Caco-2 (cell line): ENCODE data around the gene CCDC32. TPM values are rescaled to one million over a fixed set of nuclear protein-coding genes. Genes with fewer than 3 reads are reported as not detected.
"Not testable (repeated sequence)": the region's sequence is repeated elsewhere in the genome, so short reads cannot be mapped to it uniquely, and the experiment has no call there.

Experiments
- BruUV-seq: library from RNA; stranded (reverse); fragments of 400-500 nt; replicated peaks from 2 replicates; lab custom pipeline; 2021; lab: Mats Ljungman, UMichigan
- CTCF ChIA-PET: fragments of 300-600 bp; sonication (Branson Sonifier 250); formaldehyde crosslinking; loops from one replicate; lab custom pipeline; 2022; ENCODE audit warnings: antibody characterized with exemption; lab: Charles Lee
- POLR2A ChIA-PET: fragments of 300-600 bp; sonication (Branson Sonifier 250); formaldehyde crosslinking; loops from one replicate; lab custom pipeline; 2022; ENCODE audit warnings: antibody characterized with exemption; lab: Charles Lee
- DNase-seq, 2 experiments: peaks; one replicate each; pipeline versions ENCODE4 v3.0.0 to v3.0.0-alpha.2; 2020 to 2022
- H3K27me3 ChIP-seq: replicated peaks from 2 replicates; pipeline ENCODE4 v1.6.0; 2011; ENCODE audit warnings: low read length; ENCODE audit not compliant: control insufficient read depth, insufficient read depth
- H3K36me3 ChIP-seq: 2 replicates; pipeline ENCODE4 v1.5.1; 2011; ENCODE audit warnings: low read length; ENCODE audit not compliant: control insufficient read depth, insufficient read depth
- H3K4me1 ChIP-seq: fragments of 250-450 bp; sonication (Bioruptor Pico); 2 replicates; pipeline ENCODE4 v1.5.1; 2020; ENCODE audit warnings: mild to moderate bottlenecking
- H3K4me3 ChIP-seq: 2 replicates; pipeline ENCODE4 v1.5.1; 2011; ENCODE audit warnings: low read depth, mild to moderate bottlenecking, control low read depth, low read length
- H3K9me3 ChIP-seq: fragments of 250-450 bp; sonication (Bioruptor Pico); 2 replicates; pipeline ENCODE4 v1.5.1; 2020; ENCODE audit warnings: mild to moderate bottlenecking, moderate library complexity
- H3K27ac Mint-ChIP-seq: one replicate; pipeline ENCODE4 v1.8.0; 2022; ENCODE audit warnings: mixed read lengths; ENCODE audit not compliant: unreplicated experiment
- H3K27me3 Mint-ChIP-seq: one replicate; pipeline ENCODE4 v1.8.0; 2022; ENCODE audit warnings: mixed read lengths; ENCODE audit not compliant: insufficient read depth, unreplicated experiment
- H3K36me3 Mint-ChIP-seq: one replicate; pipeline ENCODE4 v1.8.0; 2022; ENCODE audit warnings: mild to moderate bottlenecking, mixed read lengths; ENCODE audit not compliant: insufficient read depth, unreplicated experiment
- H3K4me1 Mint-ChIP-seq: one replicate; pipeline ENCODE4 v1.8.0; 2022; ENCODE audit warnings: low read depth, mixed read lengths; ENCODE audit not compliant: unreplicated experiment
- H3K4me3 Mint-ChIP-seq: one replicate; pipeline ENCODE4 v1.8.0; 2022; ENCODE audit warnings: mild to moderate bottlenecking, moderate library complexity, mixed read lengths; ENCODE audit not compliant: unreplicated experiment
- H3K9me3 Mint-ChIP-seq: one replicate; pipeline ENCODE4 v1.8.0; 2022; ENCODE audit warnings: mixed read lengths; ENCODE audit not compliant: unreplicated experiment
- CTCF ChIP-seq, 2 experiments: fragments of 200-600 bp in 1 of 2; IDR thresholded peaks; 1 replicate in 1 of 2; 2 replicates in 1 of 2; pipeline versions ENCODE4 v1.5.1 to v1.8.0; 2011 to 2022; ENCODE audit warnings: antibody characterized with exemption in 1 of 2, control low read depth in 1 of 2, inconsistent platforms in 1 of 2, low read depth in 1 of 2, low read length in 1 of 2, mild to moderate bottlenecking in 1 of 2, moderate library complexity in 1 of 2; ENCODE audit not compliant: insufficient read depth in 1 of 2, severe bottlenecking in 1 of 2, unreplicated experiment in 1 of 2
- intact Hi-C: fragments of 100-400 bp; cut with micrococcal nuclease; formaldehyde crosslinking; loops from one replicate; pipeline ENCODE4 v1.10.0; 2022; ENCODE audit not compliant: unreplicated experiment
- total RNA-seq: library from RNA; stranded (reverse); gene quantifications from 2 replicates; pipeline ENCODE4 v1.2.3, GENCODE V29; 2022

The CCDC32 gene
- total RNA-seq, 1 experiment from 2014 or later = 11.7 TPM

- intact Hi-C loops = no loop called here
- no peak for DNase-seq
- TSS peak; percentile 44 for BruUV-seq
- Histone ChIP-seq H3K9me3 (no peaks in the 10 kb centered on the region), H3K4me1 (0 out of 2 replicates have a peak, but pooled peaks cover 3% of the 10 kb centered on the region), H3K36me3 (no peaks in the 10 kb centered on the region), H3K27me3 (no peaks in the 10 kb centered on the region), H3K4me3 (no peak overlapping the region; the same call in 1 of the 2 replicates)
- H3K36me3 Mint-ChIP-seq = peaks cover 6% of the 10 kb centered on the region
- H3K4me1 Mint-ChIP-seq = peaks cover 7% of the 10 kb centered on the region
- no peak for TF ChIP-seq CTCF (IDR thresholded peaks at IDR 0.05; ENCODE audit: insufficient read depth in 1 of 2, low read depth in 1 of 2, low read length in 1 of 2, severe bottlenecking in 1 of 2, unreplicated experiment in 1 of 2)
- no peaks in the 10 kb centered on the region for H3K27me3 Mint-ChIP-seq
- ChIA-PET CTCF (interaction anchor here (0.7 to 1.4 kb wide), 4 partner anchors 16 to 248 kb away, joined by 3 to 11 read pairs (median 4); partner anchors contain the start of gene CCDC32), POLR2A (interaction anchor here (0.6 to 1.9 kb wide), 5 partner anchors 15 to 164 kb away, joined by 3 to 13 read pairs (median 5); partner anchors contain the start of gene CCDC32)
- peak overlapping the region; percentile 87 for H3K4me3 Mint-ChIP-seq
- no peaks in the 10 kb centered on the region for H3K9me3 Mint-ChIP-seq
- H3K27ac Mint-ChIP-seq = no peak overlapping the region
These were observed 19.3 kb upstream of the CCDC32 start for GRCh38 chr15:40584191-40584590.

GRCh38 chr15:40582726-40583246 is 17.9 kb upstream of the CCDC32 start:
- peaks cover 6% of the 10 kb centered on the region for H3K36me3 Mint-ChIP-seq
- H3K4me3 ChIP-seq = peak overlapping the region; percentile 42
- intact Hi-C loops = loop anchor here (1.0 kb wide), 1 partner anchor 13 kb away; the partner anchor contains the start of gene RPUSD2
- no peaks in the 10 kb centered on the region for H3K36me3 ChIP-seq
- peaks cover 7% of the 10 kb centered on the region for H3K4me1 Mint-ChIP-seq
- H3K9me3 ChIP-seq = no peaks in the 10 kb centered on the region
- peak; percentile 81 to 85 for DNase-seq
- CTCF ChIA-PET = interaction anchor here (0.6 kb wide), 1 partner anchor 295 kb away, joined by 4 read pairs; no protein-coding TSS in a partner anchor
- H3K27ac Mint-ChIP-seq = peak overlapping the region; percentile 88
- no TSS peak for BruUV-seq
- no peaks in the 10 kb centered on the region for H3K27me3 ChIP-seq
- no peak for TF ChIP-seq CTCF (IDR thresholded peaks at IDR 0.05; ENCODE audit: insufficient read depth in 1 of 2, low read depth in 1 of 2, low read length in 1 of 2, severe bottlenecking in 1 of 2, unreplicated experiment in 1 of 2)
- H3K9me3 Mint-ChIP-seq = no peaks in the 10 kb centered on the region
- H3K4me1 ChIP-seq = 0 out of 2 replicates have a peak, but pooled peaks cover 3% of the 10 kb centered on the region
- peak overlapping the region; percentile 87 for H3K4me3 Mint-ChIP-seq
- POLR2A ChIA-PET = no interaction called here
- H3K27me3 Mint-ChIP-seq = no peaks in the 10 kb centered on the region

- not testable (repeated sequence) for H3K4me3 ChIP-seq, H3K36me3 ChIP-seq, H3K9me3 ChIP-seq, H3K27me3 Mint-ChIP-seq, H3K4me1 ChIP-seq, H3K4me3 Mint-ChIP-seq, H3K36me3 Mint-ChIP-seq, BruUV-seq, H3K27me3 ChIP-seq, H3K4me1 Mint-ChIP-seq, H3K9me3 Mint-ChIP-seq, DNase-seq, H3K27ac Mint-ChIP-seq
- CTCF ChIA-PET = interaction anchor here (1.0 kb wide), 1 partner anchor 94 kb away, joined by 6 read pairs; no protein-coding TSS in a partner anchor
- POLR2A ChIA-PET = interaction anchor here (0.5 kb wide), 1 partner anchor 486 kb away, joined by 11 read pairs; no protein-coding TSS in a partner anchor
- intact Hi-C loops = loop anchor here (1.0 kb wide), 1 partner anchor 12 kb away; the partner anchor contains the start of gene RPUSD2
These were observed 17.0 kb upstream of the CCDC32 start for GRCh38 chr15:40581796-40582195.
